H1 (cell line): ENCODE results near the gene PHLDB3. TPM values are rescaled to one million over a fixed set of nuclear protein-coding genes. Genes with fewer than 3 reads are reported as not detected.

Experiments
- HDAC6 ChIP-seq: IDR thresholded peaks from one replicate; pipeline ENCODE4 v1.7.1; 2012; ENCODE audit warnings: low read depth, mild to moderate bottlenecking, inconsistent platforms, low read length, moderate library complexity
- RBBP5 ChIP-seq: IDR thresholded peaks from 2 replicates; pipeline ENCODE4 v1.7.1; 2012; ENCODE audit warnings: low read depth, mild to moderate bottlenecking, inconsistent platforms, low read length, moderate library complexity, borderline replicate concordance
- SUZ12 ChIP-seq: fragments of 200-600 bp; sonication (generic); IDR thresholded peaks from 2 replicates; pipeline ENCODE4 v1.6.1; 2012; ENCODE audit warnings: mild to moderate bottlenecking, inconsistent platforms, low read length, moderate library complexity, mixed read lengths
- TEAD4 ChIP-seq: IDR thresholded peaks from 2 replicates; pipeline ENCODE4 v1.6.1; 2012; ENCODE audit warnings: low read depth, low read length, inconsistent platforms, mixed read lengths
- polyA plus RNA-seq, 7 experiments: library from polyadenylated mRNA; depleted of rRNA in 3 of 7; stranded (reverse) in 5 of 7; unstranded in 2 of 7; fragments of >200 nt in 5 of 7; fragments of 200-250 nt in 2 of 7; gene quantifications; 1 replicate in 5 of 7; 2 replicates in 1 of 7; 4 replicates in 1 of 7; pipeline versions ENCODE4 v1.2.1 to v1.2.3, GENCODE V29; 2011 to 2013; ENCODE audit warnings: missing spikeins in 2 of 7, mixed read lengths in 2 of 7
- total RNA-seq: library from RNA; stranded (reverse); fragmentation: NEBNext Ultra II Directional; extraction: Animal tissue kit (Norgen Biotek cat#: 25700); gene quantifications from 2 replicates; pipeline ENCODE4 v1.2.1, GENCODE V29; 2021
- TF ChIP-seq, protein P1 (sequence below): IDR thresholded peaks from 2 replicates; pipeline ENCODE4 v1.6.1; 2012; ENCODE audit warnings: low read length, inconsistent platforms

The PHLDB3 gene
- total and polyA plus RNA-seq, 2 of the 8 experiments (the other 6 are each of a cell fraction or from before 2014, with no cell fraction given) = 4.0 to 8.5 TPM

DNA sequence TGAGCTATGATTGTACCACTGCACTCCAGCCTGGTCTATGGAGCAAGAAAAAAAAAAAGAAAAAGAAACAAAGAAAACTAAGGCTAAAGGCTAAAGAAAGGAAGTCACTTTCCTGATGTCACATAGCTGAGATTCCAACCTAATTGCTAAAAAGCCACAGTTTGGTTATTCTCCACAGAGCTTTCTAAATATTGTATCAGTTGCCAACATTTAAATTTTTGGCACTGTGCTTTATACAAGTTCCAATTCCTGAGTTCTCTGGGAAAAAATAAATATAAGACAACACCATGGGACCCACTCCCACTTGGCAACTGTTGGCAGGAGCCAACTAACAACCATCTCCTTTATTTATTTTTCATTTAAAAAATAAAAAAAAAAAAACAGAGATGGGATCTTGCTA, 27.9 kb downstream of the PHLDB3 start (continued):
- TF ChIP-seq HDAC6 (no peak), RBBP5 (no peak), TEAD4 (no peak), SUZ12 (no peak)
- TF ChIP-seq, protein P1, sequence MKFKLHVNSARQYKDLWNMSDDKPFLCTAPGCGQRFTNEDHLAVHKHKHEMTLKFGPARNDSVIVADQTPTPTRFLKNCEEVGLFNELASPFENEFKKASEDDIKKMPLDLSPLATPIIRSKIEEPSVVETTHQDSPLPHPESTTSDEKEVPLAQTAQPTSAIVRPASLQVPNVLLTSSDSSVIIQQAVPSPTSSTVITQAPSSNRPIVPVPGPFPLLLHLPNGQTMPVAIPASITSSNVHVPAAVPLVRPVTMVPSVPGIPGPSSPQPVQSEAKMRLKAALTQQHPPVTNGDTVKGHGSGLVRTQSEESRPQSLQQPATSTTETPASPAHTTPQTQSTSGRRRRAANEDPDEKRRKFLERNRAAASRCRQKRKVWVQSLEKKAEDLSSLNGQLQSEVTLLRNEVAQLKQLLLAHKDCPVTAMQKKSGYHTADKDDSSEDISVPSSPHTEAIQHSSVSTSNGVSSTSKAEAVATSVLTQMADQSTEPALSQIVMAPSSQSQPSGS = no peak
